Spleen (tissue), 11 donors: Measurements from ENCODE around the gene COQ10B. TPM values are rescaled to one million over a fixed set of nuclear protein-coding genes. Genes with fewer than 3 reads are reported as not detected.

Source experiments
- DNase-seq: peaks from one replicate; pipeline ENCODE4 v3.0.0-alpha.2; 2020
- H3K27ac ChIP-seq, 8 donors: fragments of 200-600 bp; sonication (generic) in 7 of 8; 1 replicate in 4 of 8; 2 replicates in 4 of 8; pipeline versions ENCODE4 v1.5.0 to v1.8.0; 2016 to 2021; ENCODE audit warnings: inconsistent platforms in 4 of 8, mild to moderate bottlenecking in 4 of 8, moderate library complexity in 1 of 8
- H3K27me3 ChIP-seq, 7 donors: fragments of 200-600 bp; sonication (generic) in 6 of 7; replicated peaks in 1 of 7; 1 replicate in 4 of 7; 2 replicates in 3 of 7; pipeline versions ENCODE4 v1.5.0 to v1.8.0; 2016 to 2021; ENCODE audit warnings: inconsistent platforms in 3 of 7, mild to moderate bottlenecking in 1 of 7
- H3K36me3 ChIP-seq, 6 donors: fragments of 200-600 bp; sonication (generic) in 5 of 6; 1 replicate in 4 of 6; 2 replicates in 2 of 6; pipeline versions ENCODE4 v1.5.0 to v1.8.0; 2016 to 2021; ENCODE audit warnings: inconsistent platforms in 2 of 6
- H3K4me1 ChIP-seq, 6 donors: fragments of 200-600 bp; sonication (generic) in 5 of 6; 1 replicate in 3 of 6; 2 replicates in 3 of 6; pipeline versions ENCODE4 v1.5.0 to v1.8.0; 2016 to 2021; ENCODE audit warnings: inconsistent platforms in 3 of 6
- H3K4me3 ChIP-seq, 8 donors: fragments of 200-600 bp; sonication (generic) in 7 of 8; 1 replicate in 4 of 8; 2 replicates in 4 of 8; pipeline versions ENCODE4 v1.5.0 to v1.8.0; 2016 to 2021; ENCODE audit warnings: inconsistent platforms in 4 of 8, mild to moderate bottlenecking in 4 of 8, moderate library complexity in 2 of 8
- H3K9me3 ChIP-seq, 8 donors: fragments of 200-600 bp; sonication (generic) in 7 of 8; 1 replicate in 4 of 8; 2 replicates in 4 of 8; pipeline versions ENCODE4 v1.5.0 to v1.8.0; 2016 to 2021; ENCODE audit warnings: inconsistent platforms in 4 of 8
- POLR2A ChIP-seq, 3 donors: fragments of 450-650 bp; IDR thresholded peaks; one replicate each; pipeline ENCODE4 v1.5.1; 2017; ENCODE audit warnings: antibody characterized with exemption in 3 of 3, mild to moderate bottlenecking in 1 of 3
- POLR2AphosphoS5 ChIP-seq, 3 donors: sonication (generic); formaldehyde crosslinking; IDR thresholded peaks; one replicate each; pipeline ENCODE4 v1.5.1; 2017; ENCODE audit warnings: antibody characterized with exemption in 3 of 3
- WGBS, 5 donors: extraction: QIAGEN DNeasy Blood & Tissue Kit in 3 of 5; methylation state at CpG; one replicate each; pipeline versions ENCODE4 v1.1.5 to v1.1.7; 2013 to 2018; 5-methylcytosine and 5-hydroxymethylcytosine counted together
- intact Hi-C: fragments of 100-400 bp; cut with DNase I; formaldehyde crosslinking; loops from one replicate; pipeline ENCODE4 v1.15.0; 2023; ENCODE audit warnings: low total_unique reads
- polyA plus RNA-seq, 3 donors: library from polyadenylated mRNA; stranded (reverse); fragments of 200-250 nt; gene quantifications; one replicate each; pipeline ENCODE4 v1.2.1, GENCODE V29; 2013
- total RNA-seq, 7 donors: library from RNA; depleted of rRNA in 3 of 7; stranded (reverse); fragments of >200 nt in 3 of 7; fragmentation: NEBNext Ultra II Directional in 4 of 7; extraction: Animal tissue kit (Norgen Biotek cat#: 25700) in 4 of 7; gene quantifications; one replicate each; pipeline versions ENCODE4 v1.1.0 to v1.2.1, GENCODE V29; 2016 to 2021
- TF ChIP-seq, protein P1 (sequence below), 11 experiments: fragments of 200-600 bp in 7 of 11; fragments of 450-650 bp in 4 of 11; sonication (generic) in 4 of 11; IDR thresholded peaks in 8 of 11; conservative IDR thresholded peaks in 3 of 11; 1 replicate in 7 of 11; 2 replicates in 4 of 11; pipeline versions ENCODE4 v1.4.0 to v1.8.0; 2016 to 2021; ENCODE audit warnings: antibody characterized with exemption in 11 of 11, inconsistent platforms in 4 of 11, mild to moderate bottlenecking in 1 of 11
- donor health status: healthy with polysubstance abuse.
- donor health status: DM: no; HTN: no; CAD: no; lungs with moderate emphysema.
- donor health status: DM: no; HTN: no; CAD: no.
- donor health status: Bipolar disorder and iron deficiency.
- donor health status: healthy.
- donor health status: DM: no; HTN: no; CAD: no.
- donor health status: DM: yes; HTN: yes; CAD: no.

COQ10B gene
- total and polyA plus RNA-seq, 10 donors: 9.3 to 34.7 (median 26.4) TPM

DNA sequence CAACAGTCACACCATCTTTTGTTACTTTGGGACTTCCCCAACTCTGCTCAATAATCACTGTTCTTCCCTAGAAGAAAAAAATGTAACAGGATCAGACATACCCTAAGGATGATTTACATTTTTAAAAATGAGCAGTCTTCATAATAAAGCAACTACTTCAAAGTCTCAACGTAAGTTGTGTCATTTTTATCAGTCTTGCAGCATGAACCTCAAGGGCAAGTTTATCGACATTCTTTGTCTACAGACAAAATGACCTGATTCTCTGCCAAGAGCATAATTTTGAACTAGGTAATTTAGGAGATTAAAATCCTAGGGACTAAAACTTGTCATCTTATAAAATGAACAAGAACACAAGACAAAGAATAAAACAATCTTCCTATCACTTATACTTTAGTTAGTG lies 44.0 kb downstream of the COQ10B start:
- H3K9me3 ChIP-seq: no peaks in the 10 kb centered on the region
- 36 to 50% (median 44%) methylated on average over 2 of the region's 2 CpGs for WGBS, 5 donors
- TF ChIP-seq, protein P1, sequence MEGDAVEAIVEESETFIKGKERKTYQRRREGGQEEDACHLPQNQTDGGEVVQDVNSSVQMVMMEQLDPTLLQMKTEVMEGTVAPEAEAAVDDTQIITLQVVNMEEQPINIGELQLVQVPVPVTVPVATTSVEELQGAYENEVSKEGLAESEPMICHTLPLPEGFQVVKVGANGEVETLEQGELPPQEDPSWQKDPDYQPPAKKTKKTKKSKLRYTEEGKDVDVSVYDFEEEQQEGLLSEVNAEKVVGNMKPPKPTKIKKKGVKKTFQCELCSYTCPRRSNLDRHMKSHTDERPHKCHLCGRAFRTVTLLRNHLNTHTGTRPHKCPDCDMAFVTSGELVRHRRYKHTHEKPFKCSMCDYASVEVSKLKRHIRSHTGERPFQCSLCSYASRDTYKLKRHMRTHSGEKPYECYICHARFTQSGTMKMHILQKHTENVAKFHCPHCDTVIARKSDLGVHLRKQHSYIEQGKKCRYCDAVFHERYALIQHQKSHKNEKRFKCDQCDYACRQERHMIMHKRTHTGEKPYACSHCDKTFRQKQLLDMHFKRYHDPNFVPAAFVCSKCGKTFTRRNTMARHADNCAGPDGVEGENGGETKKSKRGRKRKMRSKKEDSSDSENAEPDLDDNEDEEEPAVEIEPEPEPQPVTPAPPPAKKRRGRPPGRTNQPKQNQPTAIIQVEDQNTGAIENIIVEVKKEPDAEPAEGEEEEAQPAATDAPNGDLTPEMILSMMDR (IDR thresholded peaks at IDR 0.05 in 8 of 11, conservative IDR thresholded peaks at IDR 0.05 in 3 of 11): no peak
- TF ChIP-seq POLR2AphosphoS5 (IDR thresholded peaks at IDR 0.05) (no peak), POLR2A (IDR thresholded peaks at IDR 0.05) (no peak)
- H3K36me3 ChIP-seq: peaks cover 0 to 61% (median 37%) of the 10 kb centered on the region in 6 donors
- peaks cover 39 to 63% (median 47%) of the 10 kb centered on the region in 6 donors for H3K4me1 ChIP-seq
- intact Hi-C loops: no loop called here
- peak overlapping the region in 2 of 8 donors; percentile 77 to 98 for H3K4me3 ChIP-seq
- H3K27me3 ChIP-seq: no peaks in the 10 kb centered on the region
- peak overlapping the region in 2 of 8 donors; percentile 97 to 98 for H3K27ac ChIP-seq
- DNase-seq: no peak

DNA sequence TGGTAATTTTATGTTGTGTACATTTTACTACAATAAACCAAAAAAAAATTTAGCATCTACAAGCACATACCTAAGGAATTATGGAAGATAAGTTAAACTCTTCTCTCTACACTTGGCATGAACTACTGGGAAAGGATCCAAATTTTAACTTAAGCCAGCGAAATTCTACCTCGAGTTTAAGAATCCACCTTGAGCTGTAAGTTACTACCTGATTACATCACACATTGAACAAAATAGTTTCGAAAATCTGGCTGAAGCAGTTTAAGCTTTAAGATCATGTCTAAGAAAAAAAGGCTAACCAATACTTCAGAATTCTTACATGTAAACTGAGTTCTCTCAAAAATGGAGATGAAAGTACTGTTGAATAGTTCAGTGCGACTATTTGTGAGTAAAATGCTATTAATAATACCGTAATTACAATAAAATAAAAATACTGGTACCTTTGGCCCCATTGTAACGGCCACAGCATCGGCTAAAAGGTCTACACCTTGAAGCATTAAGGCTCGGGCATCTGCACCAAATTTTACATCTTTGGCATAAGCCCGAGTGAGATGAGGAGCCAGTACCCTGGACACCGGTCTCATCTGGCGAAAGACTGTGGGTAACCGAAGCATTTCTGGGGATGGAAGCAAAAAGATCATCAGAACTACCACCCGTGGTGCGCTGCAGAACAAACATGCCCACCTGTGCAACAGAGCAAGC lies 45.0 kb downstream of the COQ10B start:
- no peaks in the 10 kb centered on the region for H3K27me3 ChIP-seq
- TF ChIP-seq POLR2AphosphoS5 (IDR thresholded peaks at IDR 0.05): no peak
- TF ChIP-seq, protein P1 (IDR thresholded peaks at IDR 0.05 in 8 of 11, conservative IDR thresholded peaks at IDR 0.05 in 3 of 11): no peak
- TF ChIP-seq POLR2A (IDR thresholded peaks at IDR 0.05): no peak
- peak overlapping the region; percentile 77 to 98 (median 86) for H3K4me3 ChIP-seq
- peak overlapping the region in 7 of 8 donors; percentile 93 to 100 (median 97) for H3K27ac ChIP-seq
- no peak for DNase-seq
- H3K4me1 ChIP-seq: peaks cover 39 to 73% (median 56%) of the 10 kb centered on the region in 6 donors
- WGBS, 5 donors: 11 to 19% (median 15%) methylated on average over 14 of the region's 14 CpGs
- peaks cover 0 to 59% (median 29%) of the 10 kb centered on the region in 6 donors for H3K36me3 ChIP-seq
- H3K9me3 ChIP-seq: no peaks in the 10 kb centered on the region
- intact Hi-C loops: no loop called here

DNA sequence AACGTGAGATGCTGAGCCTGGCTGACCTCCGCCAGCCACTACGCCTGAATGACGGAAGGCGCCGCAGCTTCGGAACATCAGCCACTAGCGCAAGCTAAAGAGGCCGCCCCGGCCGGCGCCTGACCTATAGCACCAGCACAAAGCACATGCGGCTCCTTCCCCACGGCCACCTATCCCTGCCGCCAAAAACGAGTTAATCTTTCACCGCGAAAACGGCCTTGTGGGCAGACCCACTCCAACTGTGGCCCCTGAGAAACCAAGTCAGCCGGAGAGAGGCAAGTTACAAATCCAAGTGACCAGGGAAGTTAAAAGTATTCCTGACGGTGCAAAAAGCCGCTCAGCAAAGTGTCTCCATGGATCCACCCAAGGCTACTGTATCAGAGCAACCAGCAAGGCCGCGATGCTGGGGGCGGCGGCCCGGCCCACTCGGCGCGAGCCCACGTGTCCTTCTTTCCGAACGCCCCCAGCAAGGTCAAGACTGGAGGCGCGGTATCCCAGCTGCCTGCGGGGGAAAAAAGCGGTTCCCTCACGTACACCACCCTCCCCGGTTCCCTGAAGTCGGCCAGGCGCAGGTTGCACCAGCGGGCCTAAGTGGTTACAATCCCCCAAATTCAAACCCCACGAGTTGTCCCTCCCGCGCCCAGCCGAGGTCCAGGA lies 45.7 kb downstream of the COQ10B start:
- H3K4me3 ChIP-seq: peak overlapping the region; percentile 77 to 98 (median 86)
- DNase-seq: peak; percentile 93
- TF ChIP-seq, protein P1 (IDR thresholded peaks at IDR 0.05 in 8 of 11, conservative IDR thresholded peaks at IDR 0.05 in 3 of 11): no peak
- peak; percentile 27 to 71 (median 53) for TF ChIP-seq POLR2AphosphoS5 (IDR thresholded peaks at IDR 0.05)
- WGBS, 5 donors: 0 to 1% (median 0%) methylated on average over 28 to 46 of the region's 46 CpGs
- peak overlapping the region; percentile 82 to 100 (median 96) for H3K27ac ChIP-seq
- no peaks in the 10 kb centered on the region for H3K9me3 ChIP-seq
- peaks cover 39 to 80% (median 56%) of the 10 kb centered on the region in 6 donors for H3K4me1 ChIP-seq
- no peaks in the 10 kb centered on the region for H3K27me3 ChIP-seq
- intact Hi-C loops: no loop called here
- peaks cover 0 to 59% (median 28%) of the 10 kb centered on the region in 6 donors for H3K36me3 ChIP-seq
